SJCRH30 (cell line): Measurements from ENCODE around the gene WSCD1. TPM values are rescaled to one million over a fixed set of nuclear protein-coding genes. Genes with fewer than 3 reads are reported as not detected.

Experiments used
- DNase-seq, 2 experiments: peaks; one replicate each; pipeline ENCODE4 v3.0.0-alpha.2; 2015 to 2020
- H3K27ac ChIP-seq: fragments of 250-450 bp; sonication (Bioruptor Pico); 2 replicates; pipeline ENCODE4 v1.5.1; 2020; ENCODE audit warnings: mild to moderate bottlenecking, moderate library complexity
- H3K27me3 ChIP-seq: fragments of 250-450 bp; sonication (Bioruptor Pico); 2 replicates; pipeline ENCODE4 v1.5.1; 2020; ENCODE audit warnings: mild to moderate bottlenecking, moderate library complexity
- H3K36me3 ChIP-seq: fragments of 250-450 bp; sonication (Bioruptor Pico); 2 replicates; pipeline ENCODE4 v1.5.1; 2020; ENCODE audit warnings: mild to moderate bottlenecking, moderate library complexity
- H3K4me1 ChIP-seq: fragments of 250-450 bp; sonication (Bioruptor Pico); 2 replicates; pipeline ENCODE4 v1.5.1; 2020; ENCODE audit warnings: mild to moderate bottlenecking, moderate library complexity
- H3K4me3 ChIP-seq: fragments of 250-450 bp; sonication (Bioruptor Pico); 2 replicates; pipeline ENCODE4 v1.5.1; 2020; ENCODE audit warnings: mild to moderate bottlenecking, moderate library complexity
- H3K9me3 ChIP-seq: fragments of 250-450 bp; sonication (Bioruptor Pico); replicated peaks from 2 replicates; pipeline ENCODE4 v1.5.1; 2020; ENCODE audit warnings: mild to moderate bottlenecking, moderate library complexity
- total RNA-seq: library from RNA; depleted of rRNA; stranded (reverse); fragments of >200 nt; shearing (Covaris generic); gene quantifications from 2 replicates; pipeline ENCODE4 v1.2.3, GENCODE V29; 2014; rRNA removed

WSCD1 gene
- 99.1 and 101 TPM in 2 replicates for total RNA-seq

DNA sequence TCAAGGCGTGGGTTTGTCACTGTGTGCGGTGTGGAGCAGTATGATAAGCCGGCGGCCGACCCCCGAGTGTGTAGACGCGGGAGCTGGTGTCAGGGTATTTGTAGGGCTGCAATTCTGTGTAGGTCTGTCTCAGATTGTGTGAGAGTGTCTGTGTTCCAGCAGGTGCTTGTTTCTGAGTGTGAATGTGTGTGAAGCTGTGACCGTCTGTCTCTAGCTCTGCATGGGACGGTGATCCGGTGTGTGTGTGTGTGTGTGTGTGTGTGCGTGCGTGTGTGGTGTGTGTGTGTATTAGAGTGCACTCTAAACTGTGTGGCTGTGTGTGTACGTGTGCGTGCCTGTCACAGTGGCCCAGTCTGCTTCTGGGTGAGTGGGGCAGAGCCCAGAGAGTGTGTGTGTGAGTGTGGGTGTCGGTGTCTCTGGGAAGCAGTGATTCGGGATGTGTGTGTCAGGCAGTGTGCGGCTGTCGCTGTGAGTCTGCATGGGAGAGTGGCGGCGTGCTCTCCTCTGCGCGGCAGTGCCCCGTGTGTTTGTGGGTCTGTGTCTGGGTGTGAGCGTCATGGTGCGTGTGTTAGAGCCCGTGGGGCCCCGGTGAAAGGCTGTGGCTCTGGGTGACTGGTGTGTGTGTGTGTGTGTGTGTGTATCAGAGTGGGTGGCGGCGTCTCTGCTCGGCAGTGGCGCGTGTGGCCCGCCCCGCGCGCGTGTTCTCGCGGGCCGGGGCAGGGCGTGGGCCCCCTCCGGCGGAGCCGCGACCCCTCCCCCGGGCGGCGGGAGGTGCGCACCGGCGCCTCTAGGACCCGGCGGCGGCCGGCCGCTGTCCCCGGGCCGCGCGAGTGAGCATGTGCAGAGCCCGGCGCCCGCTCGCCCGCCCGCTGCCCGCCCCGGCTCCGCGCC is at the start of gene WSCD1:
WSCD1 (plus strand) TSS at position 841 of the 891 bp plus-strand sequence. CDS start 10,280 bp downstream, outside the sequence.
- Histone ChIP-seq H3K4me1 (peaks cover 30% of the 10 kb centered on the region), H3K27ac (peak within 1 kb of the TSS; percentile 83), H3K9me3 (no peaks in the 10 kb centered on the region), H3K4me3 (peak within 1 kb of the TSS; percentile 86), H3K36me3 (peaks cover 12% of the 10 kb centered on the region; the same call in 1 of the 2 replicates), H3K27me3 (no peaks in the 10 kb centered on the region)
- no peak for DNase-seq

DNA sequence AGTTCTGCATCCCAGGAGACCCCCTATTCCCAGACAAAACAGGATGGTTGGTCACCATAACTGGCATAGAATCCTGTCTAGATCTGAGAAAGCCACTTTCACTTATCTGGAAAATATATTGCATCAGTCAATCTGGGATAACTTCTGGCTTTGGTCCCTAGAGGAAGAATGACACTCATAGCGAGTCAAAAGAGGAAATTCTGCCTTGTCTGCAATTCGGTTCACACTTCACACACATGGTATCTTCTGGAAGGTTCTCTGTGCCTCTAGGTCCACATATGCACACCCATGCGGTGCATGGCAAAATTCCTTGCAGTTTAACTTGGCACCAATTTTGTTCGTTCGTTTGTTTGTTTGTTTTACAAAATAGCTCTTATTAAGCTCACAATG is 49.2 kb upstream of the WSCD1 start:
- H3K27ac ChIP-seq = peak overlapping the region; percentile 39; the same call in 1 of the 2 replicates
- H3K4me1 ChIP-seq = peaks cover 6% of the 10 kb centered on the region
- H3K4me3 ChIP-seq = no peak overlapping the region
- H3K9me3 ChIP-seq = no peaks in the 10 kb centered on the region
- no peaks in the 10 kb centered on the region for H3K36me3 ChIP-seq
- no peak for DNase-seq
- no peaks in the 10 kb centered on the region for H3K27me3 ChIP-seq

GRCh38 chr17:6021627-6022026 is 48.6 kb upstream of the WSCD1 start:
- Histone ChIP-seq H3K4me1 (peaks cover 6% of the 10 kb centered on the region), H3K27me3 (no peaks in the 10 kb centered on the region), H3K9me3 (no peaks in the 10 kb centered on the region), H3K27ac (no peak overlapping the region), H3K4me3 (no peak overlapping the region), H3K36me3 (no peaks in the 10 kb centered on the region)
- DNase-seq = no peak

- DNase-seq = no peak
- H3K4me3 ChIP-seq = no peak overlapping the region
- no peaks in the 10 kb centered on the region for H3K9me3 ChIP-seq
- H3K36me3 ChIP-seq = no peaks in the 10 kb centered on the region
- no peaks in the 10 kb centered on the region for H3K27me3 ChIP-seq
- peaks cover 16% of the 10 kb centered on the region for H3K4me1 ChIP-seq
- no peak overlapping the region for H3K27ac ChIP-seq
Observed at GRCh38 chr17:6023036-6023831, 46.9 kb upstream of the WSCD1 start.

- Histone ChIP-seq H3K4me3 (no peak overlapping the region), H3K27ac (no peak overlapping the region), H3K4me1 (peaks cover 16% of the 10 kb centered on the region), H3K36me3 (no peaks in the 10 kb centered on the region), H3K27me3 (no peaks in the 10 kb centered on the region), H3K9me3 (no peaks in the 10 kb centered on the region)
- no peak for DNase-seq
Observed at GRCh38 chr17:6024576-6024975, 45.6 kb upstream of the WSCD1 start.

GRCh38 chr17:6027342-6028024 is 42.7 kb upstream of the WSCD1 start:
- Histone ChIP-seq H3K4me1 (peaks cover 10% of the 10 kb centered on the region; the same call in 1 of the 2 replicates), H3K36me3 (no peaks in the 10 kb centered on the region), H3K4me3 (no peak overlapping the region), H3K9me3 (no peaks in the 10 kb centered on the region), H3K27ac (peak overlapping the region; percentile 38; the same call in 1 of the 2 replicates), H3K27me3 (no peaks in the 10 kb centered on the region)
- DNase-seq = peak; percentile 46 to 56

GRCh38 chr17:6028294-6028693 is 41.9 kb upstream of the WSCD1 start:
- Histone ChIP-seq H3K4me1 (peaks cover 10% of the 10 kb centered on the region; the same call in 1 of the 2 replicates), H3K27ac (no peak overlapping the region), H3K36me3 (no peaks in the 10 kb centered on the region), H3K27me3 (no peaks in the 10 kb centered on the region), H3K4me3 (no peak overlapping the region), H3K9me3 (no peaks in the 10 kb centered on the region)
- DNase-seq = no peak

GRCh38 chr17:6035801-6036394 is 34.3 kb upstream of the WSCD1 start:
- Histone ChIP-seq H3K27ac (no peak overlapping the region), H3K36me3 (no peaks in the 10 kb centered on the region), H3K4me3 (no peak overlapping the region), H3K9me3 (no peaks in the 10 kb centered on the region), H3K4me1 (no peaks in the 10 kb centered on the region), H3K27me3 (no peaks in the 10 kb centered on the region)
- peak; percentile 51 to 70 for DNase-seq

- DNase-seq = no peak
- H3K27ac ChIP-seq = no peak overlapping the region
- H3K9me3 ChIP-seq = no peaks in the 10 kb centered on the region
- no peaks in the 10 kb centered on the region for H3K27me3 ChIP-seq
- H3K36me3 ChIP-seq = no peaks in the 10 kb centered on the region
- H3K4me3 ChIP-seq = no peak overlapping the region
- H3K4me1 ChIP-seq = no peaks in the 10 kb centered on the region
Observed at GRCh38 chr17:6040504-6040903, 29.7 kb upstream of the WSCD1 start.

DNA sequence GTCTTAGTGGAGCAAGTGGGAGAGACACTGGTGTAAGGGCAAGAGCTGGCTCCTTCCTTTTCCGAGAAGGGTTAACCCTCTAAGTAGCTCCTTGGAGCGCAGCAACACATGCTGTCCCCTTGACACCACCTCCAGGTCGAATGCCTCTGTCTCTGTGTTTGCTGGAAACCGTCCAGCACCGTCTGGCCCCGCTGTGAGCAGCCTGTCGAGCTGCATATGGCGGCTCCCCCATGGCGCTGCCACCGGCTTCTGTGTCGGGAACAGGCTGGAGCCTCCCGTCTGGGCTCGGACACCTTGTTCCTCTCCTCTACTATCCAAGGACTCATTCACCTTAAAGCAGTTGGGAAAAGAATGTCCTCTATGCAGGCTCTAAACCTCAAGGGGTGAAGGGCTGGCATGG is 28.9 kb upstream of the WSCD1 start:
- Histone ChIP-seq H3K9me3 (no peaks in the 10 kb centered on the region), H3K4me1 (no peaks in the 10 kb centered on the region), H3K4me3 (no peak overlapping the region), H3K27ac (no peak overlapping the region), H3K27me3 (no peaks in the 10 kb centered on the region), H3K36me3 (no peaks in the 10 kb centered on the region)
- no peak for DNase-seq

DNA sequence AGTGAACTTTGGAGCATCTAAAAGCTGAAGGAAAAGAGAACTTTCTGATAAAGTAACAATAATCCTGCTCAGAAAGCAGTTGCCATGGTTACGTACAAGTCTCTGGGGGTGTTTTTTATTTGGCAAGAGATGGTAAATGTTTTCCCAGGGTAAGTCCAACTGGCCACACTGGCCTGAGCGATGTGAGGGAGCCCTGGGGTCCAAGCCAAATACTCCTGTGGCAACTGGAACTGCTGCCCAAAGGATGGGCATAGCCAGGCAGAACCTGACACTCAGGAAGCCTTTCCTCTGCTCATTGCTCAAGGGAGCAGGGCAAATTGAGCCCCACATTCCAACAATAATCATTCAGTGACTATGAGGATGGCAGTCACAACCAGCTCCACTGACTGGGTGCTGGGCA is 26.8 kb upstream of the WSCD1 start:
- Histone ChIP-seq H3K36me3 (no peaks in the 10 kb centered on the region), H3K4me1 (peaks cover 15% of the 10 kb centered on the region)
- DNase-seq = no peak

GRCh38 chr17:6044261-6044660 is 25.9 kb upstream of the WSCD1 start:
- no peaks in the 10 kb centered on the region for H3K36me3 ChIP-seq
- H3K27ac ChIP-seq = no peak overlapping the region
- H3K4me3 ChIP-seq = no peak overlapping the region
- no peak for DNase-seq
- no peaks in the 10 kb centered on the region for H3K9me3 ChIP-seq
- H3K27me3 ChIP-seq = no peaks in the 10 kb centered on the region
- peaks cover 17% of the 10 kb centered on the region for H3K4me1 ChIP-seq

More for the DNA sequence above, 26.8 kb upstream of the WSCD1 start:
- no peak overlapping the region for H3K27ac ChIP-seq
- no peak overlapping the region for H3K4me3 ChIP-seq
- no peaks in the 10 kb centered on the region for H3K9me3 ChIP-seq
- H3K27me3 ChIP-seq = no peaks in the 10 kb centered on the region

GRCh38 chr17:6045621-6046357 is 24.4 kb upstream of the WSCD1 start:
- no peak overlapping the region for H3K27ac ChIP-seq
- no peak for DNase-seq
- no peaks in the 10 kb centered on the region for H3K36me3 ChIP-seq
- H3K4me3 ChIP-seq = no peak overlapping the region
- H3K27me3 ChIP-seq = no peaks in the 10 kb centered on the region
- H3K9me3 ChIP-seq = no peaks in the 10 kb centered on the region
- H3K4me1 ChIP-seq = peaks cover 17% of the 10 kb centered on the region

DNA sequence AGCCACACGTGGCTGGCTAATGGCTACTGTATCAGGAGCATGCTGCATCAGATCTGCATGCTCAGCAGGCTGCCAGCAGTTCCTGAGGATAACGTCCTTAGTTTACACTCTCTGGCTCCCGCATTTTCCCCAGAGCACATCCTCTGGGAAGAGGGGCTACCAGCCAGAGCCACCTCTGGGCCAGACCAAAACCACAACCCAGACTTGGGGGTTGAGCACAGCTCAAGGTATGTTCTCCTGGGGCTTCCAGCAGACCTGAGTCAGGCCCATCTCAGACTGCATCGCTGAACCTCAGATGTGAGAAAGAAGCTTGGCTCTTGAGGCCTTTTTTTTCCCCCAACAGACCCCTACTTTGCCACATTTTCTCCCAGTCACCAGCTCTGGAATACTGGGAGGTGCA is 23.7 kb upstream of the WSCD1 start:
- no peaks in the 10 kb centered on the region for H3K36me3 ChIP-seq
- no peak for DNase-seq
- H3K4me3 ChIP-seq = no peak overlapping the region
- H3K27me3 ChIP-seq = no peaks in the 10 kb centered on the region
- no peak overlapping the region for H3K27ac ChIP-seq
- H3K4me1 ChIP-seq = peaks cover 17% of the 10 kb centered on the region
- no peaks in the 10 kb centered on the region for H3K9me3 ChIP-seq
